Activated T-helper 1 cell treated with Interleukin-2 at 50 U/mL for 16 hours (primary cell): ENCODE measurements around the gene PAPPA.

Source experiments
- DNase-seq: peaks from one replicate; pipeline ENCODE4 v3.0.0-alpha.2; 2020; ENCODE audit warnings: low read depth

PAPPA gene

DNA sequence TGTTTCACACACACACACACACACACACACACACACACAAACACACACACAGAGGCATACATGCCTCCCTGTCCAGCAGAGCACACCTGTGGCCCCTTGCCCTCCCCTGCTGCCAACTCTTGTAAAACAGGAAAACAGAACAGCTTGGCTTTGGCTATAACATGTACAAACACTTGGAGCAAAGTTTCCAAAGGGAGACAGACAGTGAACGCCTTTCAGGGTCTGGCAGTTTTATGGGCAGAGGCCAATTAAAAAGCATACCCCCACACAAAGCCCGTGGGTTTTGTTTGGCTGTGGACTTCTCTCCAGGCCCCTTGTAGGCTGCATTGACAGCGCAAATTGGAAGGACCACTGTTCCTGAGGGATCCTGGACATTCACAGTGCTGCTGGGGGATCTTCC is 265.6 kb downstream of the PAPPA start:
- DNase-seq, result no peak

DNA sequence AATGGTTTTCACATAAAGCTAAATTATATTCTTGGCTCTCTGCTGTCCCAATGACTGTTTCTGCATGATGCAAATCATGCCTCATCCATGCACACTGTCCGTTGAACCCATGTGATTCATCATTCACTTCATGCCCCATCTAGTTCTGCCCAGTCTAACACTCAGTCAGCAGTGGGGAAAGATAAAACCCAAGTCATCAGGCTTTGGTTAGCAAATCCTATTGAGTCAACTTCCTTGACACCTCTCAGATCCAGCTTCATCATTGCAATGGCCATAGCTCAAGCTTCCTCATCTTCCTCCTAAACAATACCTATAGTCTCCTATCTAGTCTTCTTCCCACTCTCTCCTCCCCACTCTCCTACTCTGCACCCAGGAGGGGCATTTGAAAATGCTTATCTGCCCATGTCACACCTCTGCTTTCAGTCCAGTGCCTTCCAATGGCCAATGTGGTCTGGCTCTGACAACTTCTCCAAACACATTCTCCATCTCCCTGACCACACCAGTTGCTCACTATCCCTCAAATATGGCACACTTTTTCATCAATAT is 267.5 kb downstream of the PAPPA start:
- DNase-seq, result no peak

DNA sequence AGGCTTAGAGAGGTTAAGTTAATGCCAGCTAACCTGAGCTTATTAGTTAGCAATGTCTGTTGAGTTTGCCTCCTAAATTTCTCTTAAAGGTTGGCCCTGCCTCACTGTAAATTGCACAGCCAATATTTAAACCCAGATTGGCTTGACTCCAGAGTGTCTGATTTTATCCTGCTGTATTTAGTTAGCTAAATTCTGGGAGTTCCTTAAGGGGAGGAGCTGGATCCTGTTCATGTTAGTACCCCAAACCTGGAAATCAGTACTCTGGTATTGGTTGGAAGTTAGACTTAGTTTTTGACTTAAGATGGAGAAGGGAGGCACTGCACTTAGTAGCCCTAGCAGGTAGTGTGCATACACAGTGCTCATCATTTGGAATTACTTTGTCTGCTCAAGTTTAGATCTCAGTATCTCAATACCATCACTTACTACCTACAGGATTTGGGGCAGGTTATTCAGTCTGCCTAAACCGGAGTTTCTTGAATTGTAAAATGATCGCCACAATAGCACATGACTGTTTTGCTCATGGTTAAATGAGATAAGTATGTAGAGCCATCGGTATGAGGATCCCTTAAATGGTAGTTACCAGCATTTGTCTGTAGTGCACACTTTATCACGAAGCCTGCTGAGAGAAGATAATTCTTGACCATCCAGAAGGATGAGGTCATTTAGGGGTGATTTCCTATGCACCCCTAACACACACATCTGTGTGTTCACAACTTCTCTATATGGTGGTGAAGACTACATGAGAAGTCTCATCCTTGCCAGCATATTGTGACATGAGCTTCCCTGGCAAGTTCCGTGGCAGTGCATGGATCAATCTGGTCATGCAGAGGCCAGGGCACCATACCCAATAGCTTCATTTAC is 268.8 kb downstream of the PAPPA start:
- DNase-seq, result no peak

DNA sequence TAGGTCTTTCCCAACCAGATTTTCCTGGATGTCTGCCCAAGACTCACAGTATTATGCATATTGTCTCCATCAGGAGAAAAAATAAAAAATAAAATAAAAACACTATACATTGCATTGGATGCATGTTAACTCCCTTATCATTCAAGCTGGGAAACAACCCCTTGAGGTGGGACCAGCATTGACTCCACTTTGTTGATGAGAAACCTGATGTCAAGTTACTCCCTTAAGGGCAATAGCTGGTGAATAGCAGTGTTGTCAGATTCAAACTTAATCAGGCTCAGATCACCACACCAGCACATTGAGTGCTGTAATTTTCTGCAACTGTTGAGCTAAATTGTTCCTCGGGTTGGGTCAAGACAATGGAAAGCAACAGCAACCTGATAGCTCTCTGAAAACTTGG is 269.6 kb downstream of the PAPPA start:
- DNase-seq, result no peak

DNA sequence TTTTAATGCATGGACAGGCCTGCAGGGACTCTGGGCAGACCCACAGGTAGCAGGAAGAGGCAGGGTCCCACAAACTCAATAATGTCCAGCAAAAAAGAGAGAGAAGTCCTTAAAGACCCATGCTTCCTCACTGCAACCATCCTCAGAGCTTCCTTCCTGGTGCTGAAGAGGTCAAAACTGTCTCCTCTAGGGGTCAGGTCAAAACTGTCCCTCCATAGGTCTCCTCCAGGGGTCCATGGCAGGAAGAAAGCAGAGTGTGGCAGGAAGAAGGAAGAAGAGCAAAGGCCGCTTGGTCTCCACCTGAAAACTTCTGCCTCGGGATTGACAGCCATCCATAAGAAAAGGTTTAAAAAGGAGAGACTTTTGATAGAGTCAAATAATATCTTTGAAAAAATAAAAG is 271.7 kb downstream of the PAPPA start:
- no peak for DNase-seq

DNA sequence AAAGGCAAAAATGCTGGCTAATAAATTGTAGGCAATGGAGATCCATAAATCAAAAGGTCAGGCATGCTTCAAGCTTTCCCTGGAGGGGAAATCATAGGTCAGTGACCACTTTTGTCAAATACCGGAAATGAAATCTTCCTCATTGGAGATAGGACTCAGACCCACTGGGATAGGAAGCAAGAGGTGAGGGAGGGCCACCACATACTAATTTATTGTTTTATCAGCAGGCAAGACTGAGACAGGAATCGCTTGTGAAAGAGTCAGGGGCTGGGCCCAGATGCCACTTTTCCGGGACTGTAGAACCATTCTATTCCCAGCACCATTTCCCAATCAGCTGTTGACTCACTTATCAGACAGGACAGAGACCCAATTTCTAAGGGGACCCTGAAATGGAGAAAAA is 277.3 kb downstream of the PAPPA start:
- no peak for DNase-seq

DNA sequence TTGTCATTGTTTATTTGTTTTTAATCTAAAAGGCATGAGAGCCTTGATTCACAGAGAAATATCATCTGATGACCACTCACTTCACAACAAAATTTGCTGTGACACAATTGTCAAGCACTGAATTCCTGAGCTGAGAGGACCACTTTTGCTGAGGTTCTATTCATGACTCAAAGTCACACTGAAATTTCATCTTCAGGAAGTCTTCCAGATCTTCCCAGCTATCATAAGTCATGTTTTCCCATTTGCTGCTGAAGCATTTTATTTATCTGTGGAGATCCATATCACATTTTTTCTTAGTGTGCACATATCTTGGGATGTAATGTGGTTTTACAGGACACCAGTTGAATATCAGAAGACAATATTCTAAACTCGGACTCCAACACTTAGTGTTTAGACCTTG is 278.5 kb downstream of the PAPPA start:
- DNase-seq, result no peak

DNA sequence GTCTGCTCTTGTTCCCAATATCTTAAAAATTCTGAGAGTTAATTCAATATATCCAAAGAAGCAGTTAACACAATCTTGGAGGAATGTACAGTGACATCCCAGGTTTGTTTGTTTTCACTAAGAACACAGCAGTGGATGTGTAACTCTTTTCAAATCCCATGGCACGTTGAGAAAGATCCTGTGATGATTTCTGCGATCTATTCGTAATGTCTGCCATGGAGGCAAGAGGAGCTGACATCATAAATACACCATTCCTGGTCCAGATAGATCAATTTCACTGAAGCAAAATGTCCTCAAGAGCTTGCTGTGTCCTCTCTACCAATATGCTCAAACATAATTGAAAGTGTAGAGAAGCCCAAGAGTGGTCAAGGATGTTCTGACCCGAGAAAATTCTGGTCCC is 280.7 kb downstream of the PAPPA start:
- DNase-seq, result no peak

DNA sequence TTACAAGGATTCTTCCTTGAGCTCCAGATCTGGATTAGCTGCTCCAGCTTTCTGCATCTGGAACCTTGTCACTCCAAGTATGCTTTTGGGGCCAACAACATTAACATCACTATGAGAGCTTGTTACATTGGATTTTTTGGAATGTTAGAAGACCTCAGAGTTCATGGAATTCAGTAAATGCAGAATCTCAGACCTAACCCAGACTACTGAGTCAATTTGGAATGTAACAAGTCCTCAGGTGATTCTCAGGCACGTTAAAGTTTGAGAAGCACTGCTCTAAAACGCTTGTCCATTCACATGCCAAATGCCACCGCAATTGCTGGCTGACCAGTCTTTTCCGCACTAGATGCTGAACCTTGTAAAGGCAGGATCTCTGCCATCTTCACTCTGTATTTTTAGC is 282.1 kb downstream of the PAPPA start:
- DNase-seq, result no peak

DNA sequence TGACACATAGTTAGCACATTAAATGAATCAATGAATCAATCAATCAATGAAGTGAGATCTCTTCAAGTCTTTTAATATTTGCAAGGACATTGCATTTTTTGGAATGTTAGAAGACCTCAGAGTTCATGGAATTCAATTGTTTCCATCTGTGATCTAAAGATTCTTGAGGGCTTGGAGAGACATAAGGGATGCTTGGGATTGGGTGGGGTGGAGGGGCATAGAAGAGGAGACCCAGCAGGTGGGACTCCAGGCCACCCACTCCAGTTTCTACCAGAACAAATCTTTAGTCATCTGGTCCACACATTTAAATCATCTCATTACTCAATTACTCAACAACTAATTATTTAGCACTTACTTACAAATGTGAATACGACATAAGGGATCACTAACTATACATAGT is 282.5 kb downstream of the PAPPA start:
- DNase-seq, result no peak

DNA sequence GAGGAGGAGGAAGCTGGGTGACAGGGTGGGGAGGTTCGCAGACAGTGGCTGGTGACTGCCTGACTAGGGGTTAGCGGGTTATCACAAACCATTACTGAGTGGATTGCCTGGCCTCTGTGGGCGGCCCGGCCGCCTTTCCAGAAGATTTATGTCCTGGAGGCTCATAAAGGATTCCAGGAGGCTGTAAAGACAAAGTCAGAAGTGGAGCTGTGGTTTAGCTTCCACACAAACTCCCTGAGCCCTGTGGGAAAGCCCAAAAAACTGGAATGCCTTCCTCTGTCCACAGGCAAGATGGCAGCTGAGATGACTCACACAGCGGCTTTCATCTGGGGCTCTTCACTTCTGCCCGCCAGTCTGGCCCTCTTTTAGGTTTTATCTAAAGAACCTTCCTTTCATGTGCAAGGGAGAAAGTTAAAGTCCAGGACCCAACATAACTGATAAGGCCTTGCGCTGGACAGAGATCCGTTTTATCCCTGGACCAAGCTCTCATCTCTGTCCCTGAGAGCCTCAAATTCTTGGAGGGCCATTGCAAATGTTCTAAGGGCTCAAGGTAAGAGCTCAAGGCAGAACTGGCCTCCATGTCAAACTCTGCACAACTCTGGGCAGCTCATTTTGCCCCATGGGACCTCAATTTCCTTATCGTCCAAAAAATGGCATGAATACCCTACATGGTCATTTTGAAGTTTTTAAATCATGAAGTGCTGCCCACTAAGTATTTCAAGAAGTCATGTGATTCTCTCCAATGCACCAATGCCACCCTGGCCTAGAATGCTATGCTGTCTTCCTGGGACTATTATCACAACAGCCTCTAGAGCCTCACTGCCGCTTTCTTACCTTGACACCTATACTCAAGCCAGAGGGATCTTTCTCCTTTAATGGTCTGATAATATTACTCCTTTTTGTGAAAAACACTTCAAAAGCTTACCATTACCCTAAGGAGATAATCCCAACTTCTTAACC is 284.1 kb downstream of the PAPPA start:
- DNase-seq, result no peak

DNA sequence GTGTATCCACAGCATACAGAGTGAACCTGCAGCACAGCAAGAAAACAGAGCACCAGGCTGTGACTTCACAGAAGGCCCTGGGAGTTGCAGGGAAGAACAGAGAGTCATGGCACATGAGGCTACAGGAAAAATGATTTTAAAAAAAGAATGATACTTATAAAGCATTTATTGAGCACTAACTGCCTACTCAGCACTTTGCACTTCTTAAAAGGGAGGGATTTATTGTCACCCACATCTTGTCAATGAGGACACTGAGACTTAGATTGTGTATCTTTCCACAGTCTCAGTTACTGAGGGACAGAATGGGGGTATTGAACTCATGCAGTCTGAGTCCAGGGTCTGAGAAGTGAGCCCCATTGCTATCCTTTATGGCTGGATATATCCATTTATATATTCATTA is 288.9 kb downstream of the PAPPA start:
- DNase-seq, result no peak

DNA sequence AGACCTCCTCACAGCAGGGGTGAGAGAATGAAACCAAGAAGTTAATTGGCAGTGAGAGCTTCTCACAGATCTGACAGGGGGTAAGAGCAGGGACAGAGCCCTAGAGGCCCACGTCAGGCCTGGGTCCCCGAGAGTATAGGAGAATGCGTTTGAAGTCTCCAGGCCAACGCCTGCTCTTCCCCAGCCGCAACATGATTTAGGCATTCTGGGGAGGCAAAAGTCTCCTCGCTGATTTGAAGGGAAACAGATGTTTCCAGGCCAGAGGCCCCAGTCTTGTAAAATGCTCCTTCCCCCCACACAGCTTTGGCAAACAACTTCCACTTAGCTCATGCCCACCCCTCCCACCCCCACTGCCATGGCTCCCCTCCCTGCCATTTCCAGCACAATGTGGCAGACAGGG is 294.3 kb downstream of the PAPPA start:
- no peak for DNase-seq

DNA sequence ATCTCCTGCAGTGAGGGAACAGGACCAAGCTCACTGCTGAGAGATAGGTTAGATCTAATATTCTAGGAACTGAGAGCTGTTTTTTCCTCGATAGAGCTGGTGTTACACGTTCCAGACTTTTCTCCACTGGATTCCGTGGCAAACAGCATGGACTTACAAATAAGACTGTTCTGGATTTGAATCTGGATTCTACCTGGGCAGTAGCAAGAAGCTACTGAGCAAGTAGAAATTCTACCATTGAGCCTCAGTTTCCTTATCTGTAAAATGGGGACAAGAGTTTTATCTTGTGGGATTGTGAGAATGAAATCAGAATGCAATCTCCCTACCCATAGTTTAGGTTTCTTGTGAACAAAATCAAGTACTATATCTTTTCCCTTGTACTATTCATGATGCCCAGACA is 294.8 kb downstream of the PAPPA start:
- no peak for DNase-seq

DNA sequence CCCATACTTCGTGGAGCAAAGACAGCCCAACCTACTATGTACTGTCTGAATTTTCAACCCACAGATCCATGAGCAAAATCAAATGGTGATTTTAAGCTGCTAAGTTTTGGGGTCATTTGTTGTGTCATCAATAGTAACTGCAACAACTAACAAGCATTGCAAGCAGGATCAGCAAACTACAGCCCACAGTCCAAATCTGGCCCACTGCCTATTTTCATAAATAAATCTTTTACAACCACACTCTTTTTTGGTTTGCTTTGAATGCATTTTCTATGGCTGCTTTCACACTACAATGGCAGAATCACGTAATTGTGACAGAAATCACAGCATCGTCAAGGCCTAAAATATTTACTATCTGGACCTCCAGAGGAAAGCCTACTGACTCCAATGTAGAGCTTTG is 296.4 kb downstream of the PAPPA start:
- DNase-seq, result no peak

DNA sequence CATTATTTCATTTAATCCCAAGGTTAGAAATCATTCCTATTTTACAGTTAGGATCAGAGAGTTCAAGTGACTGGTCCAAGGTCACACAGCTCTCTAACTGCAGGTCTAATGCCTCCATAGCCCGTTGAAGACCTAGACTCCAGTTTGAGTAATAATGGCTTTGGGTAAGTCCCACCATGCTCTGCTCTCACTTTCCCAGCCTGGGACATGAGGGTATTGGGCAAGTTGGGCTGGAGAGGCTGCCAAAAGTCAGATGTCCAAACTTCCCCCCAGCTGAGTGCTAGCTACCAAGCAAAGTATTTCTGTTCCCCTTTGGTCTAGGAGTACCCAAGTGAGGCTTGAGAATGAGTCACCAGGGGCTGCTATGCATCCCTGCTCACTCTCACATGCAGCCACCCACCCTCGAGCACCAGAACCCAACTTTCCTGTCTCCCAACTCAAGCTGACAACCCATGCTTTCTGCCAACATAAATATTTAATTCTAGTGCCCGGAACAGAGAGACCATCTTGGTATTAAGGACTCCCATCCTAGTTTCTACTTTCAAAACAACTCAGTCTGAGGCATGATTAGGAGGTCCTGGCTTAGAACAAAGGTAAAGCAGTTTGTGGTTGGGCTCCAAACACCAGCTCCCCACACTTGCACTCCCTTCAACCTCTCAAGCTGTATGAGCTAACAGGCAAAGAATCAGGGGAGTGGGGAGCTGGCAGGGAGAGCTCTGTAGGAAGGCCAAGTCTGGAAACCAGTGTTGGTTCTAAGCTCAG is 297.0 kb downstream of the PAPPA start:
- DNase-seq, result no peak

DNA sequence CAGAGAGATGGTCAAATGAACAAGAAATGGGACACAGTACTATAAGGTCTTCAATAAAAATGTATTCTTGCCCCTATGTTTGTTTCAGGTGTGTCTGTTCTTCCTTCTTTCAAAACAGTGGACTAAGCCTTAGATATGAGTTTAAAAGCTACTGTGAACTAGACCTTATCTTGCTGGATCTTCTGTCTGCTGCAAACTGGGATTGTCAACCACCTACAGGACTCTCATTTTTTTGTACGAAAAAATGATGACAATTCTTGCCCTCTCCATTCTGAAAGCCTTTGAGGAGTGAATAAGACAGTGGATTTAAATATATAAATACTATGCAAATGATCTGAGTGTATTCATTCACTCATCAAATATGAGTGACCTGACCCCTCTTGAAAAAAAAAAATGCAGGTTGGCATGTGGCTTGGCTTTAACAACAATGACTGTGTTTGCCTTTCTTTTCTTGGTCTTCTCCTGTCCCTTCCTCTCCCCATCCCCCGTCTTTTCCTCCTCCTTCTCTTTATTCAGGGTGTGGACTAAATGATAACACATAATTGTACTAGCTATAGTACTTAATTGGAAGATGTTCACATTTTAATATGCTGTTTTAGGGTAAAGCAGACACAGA is 298.0 kb downstream of the PAPPA start:
- no peak for DNase-seq
